Right atrium auricular region (tissue), 2 donors: Measurements from ENCODE around the gene SLC22A4. TPM values are rescaled to one million over a fixed set of nuclear protein-coding genes. Genes with fewer than 3 reads are reported as not detected.

Source experiments
- DNase-seq: peaks from one replicate; pipeline ENCODE4 v3.0.0-alpha.2; 2019; ENCODE audit warnings: low spot score
- H3K27ac ChIP-seq, 2 donors: fragments of 200-600 bp; sonication (generic); 1 replicate in 1 of 2; 2 replicates in 1 of 2; pipeline ENCODE4 v1.5.1; 2016 to 2019
- H3K27me3 ChIP-seq, 2 donors: fragments of 200-600 bp; sonication (generic); one replicate each; pipeline versions ENCODE4 v1.5.1 to v1.6.0; 2017 to 2019
- H3K36me3 ChIP-seq: fragments of 200-600 bp; sonication (generic); one replicate; pipeline ENCODE4 v1.5.1; 2016
- H3K4me1 ChIP-seq, 2 donors: fragments of 200-600 bp; sonication (generic); one replicate each; pipeline versions ENCODE4 v1.5.1 to v1.6.0; 2017 to 2019
- H3K4me3 ChIP-seq, 2 donors: fragments of 200-600 bp; sonication (generic); 1 replicate in 1 of 2; 2 replicates in 1 of 2; pipeline ENCODE4 v1.5.1; 2017 to 2019; ENCODE audit warnings: mild to moderate bottlenecking in 1 of 2, moderate library complexity in 1 of 2
- H3K9me3 ChIP-seq, 2 donors: fragments of 200-600 bp; sonication (generic); one replicate each; pipeline ENCODE4 v1.5.1; 2019
- CTCF ChIP-seq, 2 donors: fragments of 200-600 bp; sonication (generic); IDR thresholded peaks; one replicate each; pipeline ENCODE4 v1.5.1; 2019; ENCODE audit warnings: antibody characterized with exemption in 2 of 2
- total RNA-seq, 2 donors: library from RNA; depleted of rRNA; stranded (reverse); fragments of >200 nt; gene quantifications; one replicate each; pipeline ENCODE4 v1.1.0, GENCODE V29; 2016

SLC22A4 gene
- total RNA-seq, 2 donors from 2014 or later, result 1.5 to 2.8 TPM

- Histone ChIP-seq H3K36me3 (peaks cover 8% of the 10 kb centered on the region), H3K27ac (no peak overlapping the region), H3K4me3 (no peak overlapping the region), H3K9me3 (no peaks in the 10 kb centered on the region), H3K27me3 (no peaks in the 10 kb centered on the region), H3K4me1 (no peaks in the 10 kb centered on the region)
- no peak for DNase-seq
- TF ChIP-seq CTCF (IDR thresholded peaks at IDR 0.05), result no peak
Observed at GRCh38 chr5:132325691-132326090, 31.5 kb downstream of the SLC22A4 start.

- no peak for DNase-seq
- Histone ChIP-seq H3K4me1 (no peaks in the 10 kb centered on the region), H3K27ac (no peak overlapping the region), H3K27me3 (no peaks in the 10 kb centered on the region), H3K4me3 (no peak overlapping the region), H3K9me3 (no peaks in the 10 kb centered on the region), H3K36me3 (peaks cover 17% of the 10 kb centered on the region)
- no peak for TF ChIP-seq CTCF (IDR thresholded peaks at IDR 0.05)
Observed at GRCh38 chr5:132327252-132327955, 33.2 kb downstream of the SLC22A4 start.

GRCh38 chr5:132334812-132335211 lies 40.6 kb downstream of the SLC22A4 start:
- peaks cover 16% of the 10 kb centered on the region for H3K36me3 ChIP-seq
- TF ChIP-seq CTCF (IDR thresholded peaks at IDR 0.05), result no peak

GRCh38 chr5:132335402-132335801 lies 41.2 kb downstream of the SLC22A4 start:
- DNase-seq, result no peak
- Histone ChIP-seq H3K36me3 (peaks cover 16% of the 10 kb centered on the region), H3K27me3 (no peaks in the 10 kb centered on the region), H3K4me1 (no peaks in the 10 kb centered on the region), H3K27ac (no peak overlapping the region), H3K9me3 (no peaks in the 10 kb centered on the region), H3K4me3 (no peak overlapping the region)
- no peak for TF ChIP-seq CTCF (IDR thresholded peaks at IDR 0.05)

More at GRCh38 chr5:132334812-132335211, 40.6 kb downstream of the SLC22A4 start:
- no peak for DNase-seq
- H3K27me3 ChIP-seq, result no peaks in the 10 kb centered on the region
- no peaks in the 10 kb centered on the region for H3K9me3 ChIP-seq
- no peaks in the 10 kb centered on the region for H3K4me1 ChIP-seq
- no peak overlapping the region for H3K27ac ChIP-seq
- H3K4me3 ChIP-seq, result no peak overlapping the region

GRCh38 chr5:132339502-132339901 lies 45.3 kb downstream of the SLC22A4 start:
- Histone ChIP-seq H3K36me3 (peaks cover 6% of the 10 kb centered on the region), H3K27me3 (no peaks in the 10 kb centered on the region), H3K27ac (no peak overlapping the region), H3K4me3 (no peak overlapping the region), H3K4me1 (peaks cover 0 to 11% of the 10 kb centered on the region in 2 donors), H3K9me3 (no peaks in the 10 kb centered on the region)
- TF ChIP-seq CTCF (IDR thresholded peaks at IDR 0.05), result no peak
- DNase-seq, result no peak
